Small intestine (tissue), 7 donors: ENCODE results near the gene PHC1. TPM values are rescaled to one million over a fixed set of nuclear protein-coding genes. Genes with fewer than 3 reads are reported as not detected.
"Not testable (repeated sequence)": the region's sequence is repeated elsewhere in the genome, so short reads cannot be mapped to it uniquely, and the experiment has no call there.

Experiments
- DNase-seq, 2 donors: peaks; one replicate each; pipeline versions ENCODE4 v3.0.0 to v3.0.0-alpha.2; 2013
- FAIRE-seq: peaks from 2 replicates; lab custom pipeline; 2012; peaks lifted over from hg19 to GRCh38; lab: Jason Lieb, UNC
- H3K27ac ChIP-seq, 3 donors: one replicate each; pipeline ENCODE4 v1.5.1; 2013; ENCODE audit warnings: low read length in 2 of 3, mild to moderate bottlenecking in 2 of 3, control low read depth in 1 of 3, inconsistent platforms in 1 of 3, low read depth in 1 of 3, moderate library complexity in 1 of 3
- H3K27me3 ChIP-seq, 3 donors: one replicate each; pipeline ENCODE4 v1.6.1; 2013; ENCODE audit warnings: low read length in 3 of 3, inconsistent platforms in 1 of 3; ENCODE audit not compliant: control insufficient read depth in 3 of 3, insufficient read depth in 3 of 3
- H3K36me3 ChIP-seq, 3 donors: one replicate each; pipeline ENCODE4 v1.6.1; 2013; ENCODE audit warnings: low read length in 3 of 3, inconsistent platforms in 1 of 3, low read depth in 1 of 3, mild to moderate bottlenecking in 1 of 3, moderate library complexity in 1 of 3; ENCODE audit not compliant: control insufficient read depth in 3 of 3, insufficient read depth in 2 of 3
- H3K4me1 ChIP-seq, 3 donors: one replicate each; pipeline ENCODE4 v1.6.1; 2013; ENCODE audit warnings: low read length in 2 of 3, inconsistent platforms in 1 of 3, low read depth in 1 of 3, mild to moderate bottlenecking in 1 of 3, moderate library complexity in 1 of 3; ENCODE audit not compliant: control insufficient read depth in 3 of 3, insufficient read depth in 2 of 3
- H3K4me3 ChIP-seq, 3 donors: one replicate each; pipeline ENCODE4 v1.5.1; 2013; ENCODE audit warnings: low read length in 3 of 3, control low read depth in 1 of 3, inconsistent platforms in 1 of 3, low read depth in 1 of 3, mild to moderate bottlenecking in 1 of 3, moderate library complexity in 1 of 3
- H3K9me3 ChIP-seq, 2 donors: one replicate each; pipeline ENCODE4 v1.6.1; 2013; ENCODE audit warnings: low read depth in 1 of 2, low read length in 1 of 2; ENCODE audit not compliant: control insufficient read depth in 2 of 2, insufficient read depth in 1 of 2
- WGBS, 3 donors: extraction: QIAGEN DNeasy Blood & Tissue Kit; methylation state at CpG; one replicate each; pipeline ENCODE4 v1.1.7; 2013; 5-methylcytosine and 5-hydroxymethylcytosine counted together
- polyA plus RNA-seq, 4 donors: library from polyadenylated mRNA; stranded (reverse) in 3 of 4; unstranded in 1 of 4; fragments of 200-250 nt in 3 of 4; fragments of 120-200 nt in 1 of 4; gene quantifications; one replicate each; pipeline versions ENCODE4 v1.2.1 to v1.2.3, GENCODE V29; 2013
- donor health status: healthy with polysubstance abuse.
- donor health status: control.
- donor health status: control.
- donor health status: Bipolar disorder and iron deficiency.
- donor health status: healthy.

Gene PHC1
- polyA plus RNA-seq, 4 donors = 3.2 to 22.4 (median 7.1) TPM

- peak in 1 of 2 donors; percentile 6 for DNase-seq
- WGBS, 3 donors = 81 to 85% (median 82%) methylated on average over 4 of the region's 4 CpGs
- H3K27me3 ChIP-seq = no peaks in the 10 kb centered on the region
- no peaks in the 10 kb centered on the region for H3K36me3 ChIP-seq
- no peaks in the 10 kb centered on the region for H3K4me1 ChIP-seq
- peaks cover 0 to 4% of the 10 kb centered on the region in 2 donors for H3K9me3 ChIP-seq
- H3K4me3 ChIP-seq = no peak overlapping the region
- no peak overlapping the region for H3K27ac ChIP-seq
- no peak for FAIRE-seq
Measured at GRCh38 chr12:8887285-8887715, 27.0 kb upstream of the PHC1 start.

- FAIRE-seq = no peak
- WGBS, 3 donors = 26 to 30% (median 30%) methylated on average over 14 of the region's 14 CpGs
- no peak overlapping the region for H3K27ac ChIP-seq
- H3K9me3 ChIP-seq = peaks cover 0 to 4% of the 10 kb centered on the region in 2 donors
- peak; percentile 61 to 75 for DNase-seq
- H3K36me3 ChIP-seq = no peaks in the 10 kb centered on the region
- H3K27me3 ChIP-seq = no peaks in the 10 kb centered on the region
- no peaks in the 10 kb centered on the region for H3K4me1 ChIP-seq
- peak overlapping the region in 2 of 3 donors; percentile 21 to 45 for H3K4me3 ChIP-seq
Measured at GRCh38 chr12:8890313-8891085, 23.8 kb upstream of the PHC1 start.

DNA sequence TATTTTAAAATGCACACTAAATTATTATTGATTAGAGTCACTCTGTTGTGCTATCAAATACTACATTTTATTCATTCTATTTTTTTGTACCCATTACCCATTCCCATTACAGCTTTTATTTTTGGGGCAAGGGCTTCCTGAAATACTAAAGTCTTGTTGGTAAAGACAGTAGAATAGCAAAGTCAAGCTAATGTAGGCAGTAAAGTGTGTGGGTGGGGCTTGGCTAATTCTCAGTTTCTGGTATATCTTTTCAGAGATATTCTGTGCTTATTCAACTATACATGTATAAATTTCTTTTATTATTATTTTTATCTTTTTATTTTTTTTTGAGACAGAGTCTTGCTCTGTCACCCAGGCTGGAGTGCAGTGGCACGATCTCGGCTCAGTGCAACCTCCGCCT, 22.3 kb upstream of the PHC1 start:
- H3K36me3 ChIP-seq = no peaks in the 10 kb centered on the region
- H3K27ac ChIP-seq = no peak overlapping the region
- peaks cover 0 to 3% of the 10 kb centered on the region in 2 donors for H3K9me3 ChIP-seq
- H3K4me3 ChIP-seq = no peak overlapping the region
- no peaks in the 10 kb centered on the region for H3K4me1 ChIP-seq
- WGBS, 3 donors = 94 to 98% (median 96%) methylated on average over 3 of the region's 3 CpGs
- DNase-seq (no peak), FAIRE-seq (no peak)
- no peaks in the 10 kb centered on the region for H3K27me3 ChIP-seq

- Histone ChIP-seq H3K9me3 (no peaks in the 10 kb centered on the region), H3K4me3 (no peak overlapping the region), H3K36me3 (no peaks in the 10 kb centered on the region), H3K27ac (no peak overlapping the region), H3K27me3 (no peaks in the 10 kb centered on the region), H3K4me1 (no peaks in the 10 kb centered on the region)
- DNase-seq (no peak), FAIRE-seq (no peak)
Measured at GRCh38 chr12:8894378-8894777, 19.9 kb upstream of the PHC1 start.

DNA sequence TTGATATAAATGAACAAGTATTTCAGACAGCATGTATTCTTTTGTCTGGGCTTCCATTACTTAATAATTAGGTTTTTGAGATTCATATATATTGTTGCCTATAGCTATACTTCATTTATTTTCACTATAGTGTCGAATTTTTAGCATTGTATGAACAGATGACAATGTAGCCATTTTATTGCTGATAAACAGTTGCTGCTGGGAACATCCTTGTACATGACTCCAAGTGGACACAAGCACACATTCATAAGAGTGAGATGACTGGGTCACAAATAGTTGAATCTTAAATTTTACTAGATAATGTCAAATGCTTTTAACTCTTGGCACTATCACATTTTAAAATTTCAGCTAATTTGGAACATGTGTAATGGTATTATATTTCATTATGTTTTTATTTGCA, 19.3 kb upstream of the PHC1 start:
- Histone ChIP-seq H3K4me3 (no peak overlapping the region), H3K27ac (no peak overlapping the region), H3K4me1 (no peaks in the 10 kb centered on the region), H3K36me3 (no peaks in the 10 kb centered on the region), H3K9me3 (no peaks in the 10 kb centered on the region), H3K27me3 (no peaks in the 10 kb centered on the region)
- 15 to 75% (median 46%) methylated on average over 1 of the region's 1 CpG for WGBS, 3 donors
- no peak for FAIRE-seq
- no peak for DNase-seq

GRCh38 chr12:8897081-8897480, 17.2 kb upstream of the PHC1 start:
- H3K27me3 ChIP-seq = no peaks in the 10 kb centered on the region
- H3K4me3 ChIP-seq = no peak overlapping the region
- H3K36me3 ChIP-seq = no peaks in the 10 kb centered on the region
- H3K9me3 ChIP-seq = no peaks in the 10 kb centered on the region
- no peaks in the 10 kb centered on the region for H3K4me1 ChIP-seq
- FAIRE-seq (no peak), DNase-seq (no peak)
- H3K27ac ChIP-seq = no peak overlapping the region
- 82 to 87% (median 85%) methylated on average over 7 of the region's 7 CpGs for WGBS, 3 donors

GRCh38 chr12:8899830-8900229, 14.5 kb upstream of the PHC1 start:
- DNase-seq (no peak), FAIRE-seq (no peak)
- Histone ChIP-seq H3K27ac (no peak overlapping the region), H3K27me3 (no peaks in the 10 kb centered on the region), H3K36me3 (no peaks in the 10 kb centered on the region), H3K9me3 (no peaks in the 10 kb centered on the region), H3K4me1 (no peaks in the 10 kb centered on the region), H3K4me3 (no peak overlapping the region)
- 80 to 85% (median 84%) methylated on average over 6 of the region's 6 CpGs for WGBS, 3 donors

GRCh38 chr12:8902703-8903102, 11.6 kb upstream of the PHC1 start:
- H3K27ac ChIP-seq, DNase-seq, H3K36me3 ChIP-seq, FAIRE-seq, H3K27me3 ChIP-seq, H3K4me1 ChIP-seq, H3K4me3 ChIP-seq, H3K9me3 ChIP-seq: not testable (repeated sequence)
- 73 to 86% (median 82%) methylated on average over 5 of the region's 5 CpGs for WGBS, 3 donors

DNA sequence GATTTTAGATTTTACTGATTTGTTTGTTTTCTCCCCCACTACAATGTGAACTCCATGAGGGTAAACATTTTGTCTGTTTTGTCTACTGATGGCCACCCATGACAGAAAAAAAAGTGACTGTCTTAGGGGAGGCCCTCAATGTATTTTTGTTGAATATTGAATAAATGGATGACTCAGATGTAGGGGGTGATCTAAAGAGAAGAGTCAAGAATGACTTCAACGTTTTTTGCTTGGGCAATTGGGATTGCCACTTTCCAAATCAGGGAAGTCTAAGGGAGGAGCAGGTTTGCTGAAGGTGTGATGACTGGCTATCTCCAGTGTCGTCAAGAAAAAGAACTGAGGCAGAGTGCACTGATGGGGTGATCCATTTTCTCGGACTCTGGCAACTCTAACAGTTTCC, 10.7 kb upstream of the PHC1 start:
- FAIRE-seq (no peak), DNase-seq (no peak)
- WGBS, 3 donors = 72 to 81% (median 73%) methylated on average over 3 of the region's 3 CpGs

More for the DNA sequence above, 10.7 kb upstream of the PHC1 start:
- H3K4me3 ChIP-seq = no peak overlapping the region
- no peak overlapping the region for H3K27ac ChIP-seq
- H3K9me3 ChIP-seq = no peaks in the 10 kb centered on the region
- H3K36me3 ChIP-seq = no peaks in the 10 kb centered on the region
- no peaks in the 10 kb centered on the region for H3K27me3 ChIP-seq
- no peaks in the 10 kb centered on the region for H3K4me1 ChIP-seq
